Activated CD8-positive, alpha-beta T cell treated with anti-CD3 and anti-CD28 coated beads for 36 hours (primary cell): ENCODE measurements around the gene PPIC. TPM values are rescaled to one million over a fixed set of nuclear protein-coding genes. Genes with fewer than 3 reads are reported as not detected.
"Not testable (repeated sequence)": the region's sequence is repeated elsewhere in the genome, so short reads cannot be mapped to it uniquely, and the experiment has no call there.

Experiments
- ATAC-seq: fragments of 200-7000 bp; cut with Tn5 transposase; one replicate; pipeline ENCODE4 v1.10.0; 2021; ENCODE audit warnings: mild to moderate bottlenecking, moderate library complexity
- CTCF ChIA-PET: fragments of 350-600 bp; sonication (Branson Sonifier 250); formaldehyde crosslinking; loops from one replicate; lab custom pipeline; 2021; ENCODE audit warnings: antibody characterized with exemption; lab: Charles Lee
- POLR2A ChIA-PET: fragments of 350-600 bp; sonication (Branson Sonifier 250); formaldehyde crosslinking; loops from one replicate; lab custom pipeline; 2021; ENCODE audit warnings: antibody characterized with exemption; lab: Charles Lee
- DNase-seq: peaks from one replicate; pipeline ENCODE4 v3.0.0-alpha.2; 2020
- H3K27ac Mint-ChIP-seq: one replicate; pipeline ENCODE4 v1.8.0; 2021; ENCODE audit warnings: mild to moderate bottlenecking, mixed read lengths
- H3K27me3 Mint-ChIP-seq: one replicate; pipeline ENCODE4 v1.8.0; 2021; ENCODE audit warnings: mixed read lengths
- H3K36me3 Mint-ChIP-seq: one replicate; pipeline ENCODE4 v1.8.0; 2021; ENCODE audit warnings: low read depth, mixed read lengths
- H3K4me1 Mint-ChIP-seq: one replicate; pipeline ENCODE4 v1.8.0; 2021; ENCODE audit warnings: low read depth, mixed read lengths
- H3K4me3 Mint-ChIP-seq: one replicate; pipeline ENCODE4 v1.8.0; 2021; ENCODE audit warnings: mild to moderate bottlenecking, moderate library complexity, mixed read lengths
- H3K9me3 Mint-ChIP-seq: one replicate; pipeline ENCODE4 v1.8.0; 2021; ENCODE audit warnings: mixed read lengths
- CTCF ChIP-seq: fragments of 200-600 bp; IDR thresholded peaks from one replicate; pipeline ENCODE4 v1.8.0; 2022; ENCODE audit warnings: antibody characterized with exemption, mild to moderate bottlenecking
- intact Hi-C: fragments of 100-400 bp; cut with micrococcal nuclease; formaldehyde crosslinking; loops from one replicate; pipeline ENCODE4 v1.10.0; 2022
- total RNA-seq, 2 experiments: library from RNA; stranded (reverse); gene quantifications; one replicate each; pipeline ENCODE4 v1.2.3, GENCODE V29; 2021

PPIC gene
- total RNA-seq, 2 experiments from 2014 or later: not detected

- ChIA-PET CTCF (no interaction called here), POLR2A (no interaction called here)
- Mint-ChIP-seq H3K9me3 (no peaks in the 10 kb centered on the region), H3K4me1 (no peaks in the 10 kb centered on the region), H3K4me3 (no peak overlapping the region), H3K36me3 (no peaks in the 10 kb centered on the region), H3K27me3 (peaks cover 2% of the 10 kb centered on the region), H3K27ac (no peak overlapping the region)
- DNase-seq: no peak
- no peak for TF ChIP-seq CTCF
- intact Hi-C loops: no loop called here
- ATAC-seq: no peak
These were observed 58.5 kb downstream of the PPIC start for GRCh38 chr5:122978068-122978467.

GRCh38 chr5:122977319-122977718 is 59.2 kb downstream of the PPIC start:
- H3K27me3 Mint-ChIP-seq: peaks cover 2% of the 10 kb centered on the region
- CTCF ChIA-PET: no interaction called here
- intact Hi-C loops: no loop called here
- DNase-seq (no peak), ATAC-seq (no peak)
- POLR2A ChIA-PET: interaction anchor here (0.6 kb wide), 1 partner anchor 109 kb away, joined by 3 read pairs; no protein-coding TSS in a partner anchor
- no peaks in the 10 kb centered on the region for H3K9me3 Mint-ChIP-seq
- TF ChIP-seq CTCF: no peak
- H3K27ac Mint-ChIP-seq: no peak overlapping the region
- no peaks in the 10 kb centered on the region for H3K4me1 Mint-ChIP-seq
- H3K36me3 Mint-ChIP-seq: no peaks in the 10 kb centered on the region
- no peak overlapping the region for H3K4me3 Mint-ChIP-seq

DNA sequence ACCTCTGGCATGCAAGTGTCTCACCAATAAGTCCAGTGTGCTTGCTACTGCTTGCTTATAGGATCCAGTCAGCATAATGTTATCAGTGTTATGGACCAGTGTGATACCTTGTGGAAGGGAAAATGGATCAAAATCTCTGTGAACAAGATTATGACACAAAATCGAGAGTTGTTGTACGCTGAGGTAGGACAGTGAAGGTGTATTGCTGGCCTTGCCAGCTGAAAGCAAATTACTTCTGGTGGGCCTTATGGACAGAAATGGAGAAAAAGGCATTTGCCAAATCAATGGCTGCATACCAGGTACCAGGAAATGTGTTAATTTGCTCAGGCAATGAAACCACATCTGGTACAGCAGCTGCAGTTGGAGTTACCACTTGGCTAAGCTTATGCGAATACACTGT is 62.3 kb downstream of the PPIC start:
- intact Hi-C loops: not testable (repeated sequence)

GRCh38 chr5:122973759-122974158 is 62.8 kb downstream of the PPIC start:
- H3K9me3 Mint-ChIP-seq, H3K4me1 Mint-ChIP-seq, H3K4me3 Mint-ChIP-seq, POLR2A ChIA-PET, CTCF ChIA-PET, intact Hi-C loops, H3K27me3 Mint-ChIP-seq, H3K27ac Mint-ChIP-seq, ATAC-seq, H3K36me3 Mint-ChIP-seq, DNase-seq: not testable (repeated sequence)

More for the DNA sequence above, 62.3 kb downstream of the PPIC start:
- H3K9me3 Mint-ChIP-seq, H3K4me3 Mint-ChIP-seq, H3K36me3 Mint-ChIP-seq, H3K4me1 Mint-ChIP-seq, ATAC-seq, H3K27me3 Mint-ChIP-seq, POLR2A ChIA-PET, H3K27ac Mint-ChIP-seq, CTCF ChIA-PET, DNase-seq: not testable (repeated sequence)

Other genes starting within 250 kb of the PPIC start
- 1 to 10 TPM; 2.0 to 2.3 TPM for gene SNX24, start 191.1 kb downstream of the PPIC start, total RNA-seq
- gene PRDM6, start 52.5 kb upstream of the PPIC start, total RNA-seq: not detected